GM13977 (cell line): ENCODE data around the gene ADAP1.

ENCODE experiments used
- DNase-seq: peaks from one replicate; pipeline ENCODE4 v3.0.0; 2012; ENCODE audit warnings: low spot score
- CTCF ChIP-seq: IDR thresholded peaks from 2 replicates; pipeline ENCODE4 v1.5.1; 2012; ENCODE audit warnings: mild to moderate bottlenecking, control low read depth; ENCODE audit not compliant: insufficient read depth; ENCODE audit errors: extremely low read depth, missing control alignments
- in situ Hi-C: fragments of 300-500 bp; cut with MboI; formaldehyde crosslinking; loops from one replicate; pipeline ENCODE4 v1.12.0; 2022; ENCODE audit warnings: low sequenced_read_pairs, low pct_unique_long_range_greater_than_20kb, mixed read lengths, inconsistent platforms; ENCODE audit not compliant: unreplicated experiment

Gene ADAP1

DNA sequence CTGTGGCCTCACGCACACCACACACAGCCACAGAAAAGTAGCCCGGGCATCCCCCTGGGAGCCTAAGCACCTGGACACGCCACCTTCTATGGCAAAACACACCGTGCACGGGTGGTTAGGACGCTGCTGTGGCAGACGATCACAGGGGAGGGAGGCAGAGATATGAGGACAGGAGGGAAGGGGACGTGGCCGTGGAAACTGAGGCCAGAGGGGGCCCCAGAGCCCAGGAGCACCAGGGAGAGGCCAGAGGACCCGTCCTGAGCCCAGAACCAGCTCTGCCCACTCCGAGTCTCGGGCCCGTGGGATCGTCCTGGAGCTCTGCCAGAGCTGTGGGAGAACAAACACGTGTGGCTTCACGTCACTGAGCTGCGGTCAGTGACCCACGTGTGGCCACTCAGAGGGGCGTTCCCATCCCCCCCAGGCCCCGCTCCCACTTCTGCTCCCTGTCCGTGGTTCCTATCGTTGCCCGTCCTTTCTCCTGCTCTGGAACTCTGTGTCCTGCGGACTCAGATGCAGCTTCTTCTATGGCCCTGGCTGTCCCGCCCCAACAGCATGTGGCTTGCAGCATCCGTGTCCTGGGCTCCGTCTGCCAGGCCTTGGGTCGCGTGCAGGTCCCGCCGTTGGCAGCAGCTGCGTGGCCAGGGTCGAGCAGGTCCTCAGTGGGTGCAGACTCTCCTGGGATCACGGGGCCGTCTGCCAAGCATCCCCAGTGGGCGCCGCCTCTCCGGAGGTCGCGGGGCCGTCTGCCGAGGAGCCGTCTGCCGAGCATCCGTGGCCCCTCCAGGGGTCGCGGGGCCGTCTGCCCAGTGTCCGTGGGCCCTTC, 47.1 kb downstream of the ADAP1 start:
- TF ChIP-seq CTCF = no peak
- no peak for DNase-seq
- in situ Hi-C loops = no loop called here

DNA sequence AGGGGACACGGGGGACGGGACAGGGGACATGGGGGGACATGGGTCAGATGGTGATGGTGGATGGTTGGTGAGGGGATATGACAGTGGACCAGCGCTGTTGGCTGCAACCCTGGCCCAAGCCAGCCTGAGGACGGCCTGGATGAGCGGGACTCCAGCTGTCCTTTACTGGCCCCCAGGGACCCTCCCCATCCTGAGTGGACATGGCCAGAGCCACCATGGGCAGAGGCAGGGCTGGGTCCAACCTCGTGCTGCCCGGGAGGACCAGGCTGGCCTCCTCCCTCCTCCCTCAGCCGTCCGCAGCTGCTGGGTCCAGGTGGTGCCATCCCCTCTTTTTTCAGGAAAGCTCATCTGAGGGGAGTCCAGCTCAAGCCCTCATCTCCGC, 47.7 kb downstream of the ADAP1 start:
- in situ Hi-C loops = no loop called here
- no peak for DNase-seq
- TF ChIP-seq CTCF = no peak

GRCh38 chr7:904847-905246, 49.6 kb downstream of the ADAP1 start:
- in situ Hi-C loops = no loop called here
- TF ChIP-seq CTCF = no peak
- no peak for DNase-seq

DNA sequence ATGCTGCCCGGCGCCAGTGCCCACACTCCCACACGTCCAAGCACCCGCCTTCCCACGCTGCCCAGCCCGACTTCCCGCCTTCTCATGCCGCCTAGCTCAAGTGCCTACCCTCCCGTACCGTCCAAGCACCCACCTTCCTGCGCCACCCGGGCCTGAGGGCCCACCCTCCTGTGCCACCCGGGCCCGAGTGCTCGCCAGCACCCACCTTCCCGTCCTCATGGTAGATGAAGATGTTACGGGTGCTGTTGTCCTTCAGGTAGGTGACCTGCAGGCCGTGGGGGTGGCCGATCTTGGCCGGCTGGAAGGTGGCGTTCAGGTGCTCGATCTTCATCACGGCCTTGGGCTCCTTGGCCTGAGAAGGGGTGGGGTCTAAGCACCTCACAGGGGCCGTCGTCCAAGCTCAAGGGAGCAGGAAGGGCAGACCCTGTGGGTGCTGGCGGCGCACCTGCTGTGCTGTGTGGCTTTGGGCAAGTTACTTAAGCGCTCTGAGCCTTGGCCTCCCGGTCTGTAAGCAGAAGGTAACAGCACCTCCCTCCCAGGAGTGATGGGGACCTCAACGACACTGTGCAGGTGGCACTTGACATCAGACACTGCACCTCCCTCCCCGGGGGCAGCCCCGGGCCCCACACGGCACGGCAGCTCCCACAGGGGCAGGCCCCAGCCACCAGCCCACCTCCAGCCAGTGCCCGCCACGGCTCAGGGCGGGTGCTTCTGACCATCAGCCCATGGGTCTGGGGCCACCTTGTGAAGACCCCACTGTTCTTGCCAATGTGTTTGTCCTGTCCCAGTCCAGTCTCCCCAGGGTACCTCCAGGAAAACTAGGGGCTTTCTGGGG, 50.3 kb downstream of the ADAP1 start:
- in situ Hi-C loops = no loop called here
- TF ChIP-seq CTCF = no peak
- no peak for DNase-seq

GRCh38 chr7:902996-903395, 51.5 kb downstream of the ADAP1 start:
- TF ChIP-seq CTCF = no peak
- no peak for DNase-seq
- in situ Hi-C loops = no loop called here

GRCh38 chr7:901388-902154, 52.9 kb downstream of the ADAP1 start:
- peak; percentile 89 for DNase-seq
- no peak for TF ChIP-seq CTCF
- in situ Hi-C loops = no loop called here
